ENCODE measurements around the gene ZBTB37.

- TF ChIP-seq, protein P1, sequence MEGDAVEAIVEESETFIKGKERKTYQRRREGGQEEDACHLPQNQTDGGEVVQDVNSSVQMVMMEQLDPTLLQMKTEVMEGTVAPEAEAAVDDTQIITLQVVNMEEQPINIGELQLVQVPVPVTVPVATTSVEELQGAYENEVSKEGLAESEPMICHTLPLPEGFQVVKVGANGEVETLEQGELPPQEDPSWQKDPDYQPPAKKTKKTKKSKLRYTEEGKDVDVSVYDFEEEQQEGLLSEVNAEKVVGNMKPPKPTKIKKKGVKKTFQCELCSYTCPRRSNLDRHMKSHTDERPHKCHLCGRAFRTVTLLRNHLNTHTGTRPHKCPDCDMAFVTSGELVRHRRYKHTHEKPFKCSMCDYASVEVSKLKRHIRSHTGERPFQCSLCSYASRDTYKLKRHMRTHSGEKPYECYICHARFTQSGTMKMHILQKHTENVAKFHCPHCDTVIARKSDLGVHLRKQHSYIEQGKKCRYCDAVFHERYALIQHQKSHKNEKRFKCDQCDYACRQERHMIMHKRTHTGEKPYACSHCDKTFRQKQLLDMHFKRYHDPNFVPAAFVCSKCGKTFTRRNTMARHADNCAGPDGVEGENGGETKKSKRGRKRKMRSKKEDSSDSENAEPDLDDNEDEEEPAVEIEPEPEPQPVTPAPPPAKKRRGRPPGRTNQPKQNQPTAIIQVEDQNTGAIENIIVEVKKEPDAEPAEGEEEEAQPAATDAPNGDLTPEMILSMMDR (IDR thresholded peaks at IDR 0.05) = no peak
- TF ChIP-seq EP300 (IDR thresholded peaks at IDR 0.05) (no peak), POLR2A (IDR thresholded peaks at IDR 0.05) (no peak), POLR2AphosphoS5 (IDR thresholded peaks at IDR 0.05) (no peak)
These were observed 933 bp upstream of the ZBTB37 start for GRCh38 chr1:173867141-173867752.
